NOMO-1 treated with dmso at 0.1 percent for 144 hours (cell line): ENCODE results near the gene EXOC2.

Source experiments
- DNase-seq: peaks from one replicate; lab custom pipeline; 2025; ENCODE audit not compliant: unreplicated experiment; lab: John Stamatoyannopoulos, UW

The EXOC2 gene

DNA sequence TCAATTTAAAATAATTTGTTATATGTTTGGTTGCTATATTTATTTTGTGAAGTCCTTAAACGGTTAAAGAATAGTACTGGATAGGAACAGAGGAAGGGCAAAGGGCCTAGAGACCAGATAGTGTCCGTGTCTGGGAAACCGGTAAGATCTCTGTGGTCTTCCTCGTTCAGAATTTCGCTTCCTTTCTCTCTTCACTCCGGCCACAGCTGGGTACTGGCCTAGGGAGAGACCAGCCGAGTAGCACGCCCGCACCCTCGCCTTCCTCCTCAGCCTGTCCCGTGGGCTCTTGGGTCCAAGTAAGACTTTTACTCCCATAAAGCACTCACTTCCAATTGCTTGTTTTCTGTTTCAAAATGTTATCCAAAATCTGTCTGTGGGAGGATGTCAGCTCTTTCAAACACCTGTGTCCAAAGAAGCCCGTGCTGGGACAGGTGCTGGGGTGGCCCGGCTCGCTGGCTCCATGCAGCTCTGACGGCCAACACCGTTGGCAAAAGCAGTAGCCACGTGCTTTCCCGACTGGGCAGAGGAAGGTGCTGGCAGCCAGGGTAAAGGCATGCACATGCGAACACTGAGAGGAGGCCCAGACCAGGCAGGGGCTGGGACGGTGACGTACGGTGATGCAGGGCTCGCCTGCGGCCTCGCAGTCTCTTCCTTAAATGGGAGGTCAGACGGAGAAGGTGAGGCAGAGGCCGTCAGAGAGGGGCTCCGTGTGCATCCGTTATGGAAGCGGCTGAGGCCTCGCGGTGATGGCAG lies 189.2 kb downstream of the EXOC2 start:
- DNase-seq = no peak

DNA sequence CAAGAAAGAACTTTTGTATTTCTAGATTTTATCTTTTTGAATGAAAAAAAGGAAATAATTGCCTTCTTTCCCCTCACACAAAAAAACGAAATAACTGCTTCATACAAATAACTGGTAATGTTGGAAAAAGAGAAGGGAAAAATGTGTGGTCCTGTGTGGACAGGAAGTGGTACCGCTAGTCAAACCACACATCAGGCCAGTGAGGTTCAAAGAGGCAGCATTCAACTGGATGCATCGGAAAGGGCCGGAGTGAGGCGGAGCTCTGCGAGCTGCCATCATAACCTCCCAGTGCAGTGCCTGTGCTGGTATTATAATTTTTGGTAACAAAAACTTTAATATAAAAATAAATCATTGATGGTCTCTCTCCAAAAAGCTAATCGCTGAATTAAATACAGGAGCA lies 190.2 kb downstream of the EXOC2 start:
- no peak for DNase-seq

DNA sequence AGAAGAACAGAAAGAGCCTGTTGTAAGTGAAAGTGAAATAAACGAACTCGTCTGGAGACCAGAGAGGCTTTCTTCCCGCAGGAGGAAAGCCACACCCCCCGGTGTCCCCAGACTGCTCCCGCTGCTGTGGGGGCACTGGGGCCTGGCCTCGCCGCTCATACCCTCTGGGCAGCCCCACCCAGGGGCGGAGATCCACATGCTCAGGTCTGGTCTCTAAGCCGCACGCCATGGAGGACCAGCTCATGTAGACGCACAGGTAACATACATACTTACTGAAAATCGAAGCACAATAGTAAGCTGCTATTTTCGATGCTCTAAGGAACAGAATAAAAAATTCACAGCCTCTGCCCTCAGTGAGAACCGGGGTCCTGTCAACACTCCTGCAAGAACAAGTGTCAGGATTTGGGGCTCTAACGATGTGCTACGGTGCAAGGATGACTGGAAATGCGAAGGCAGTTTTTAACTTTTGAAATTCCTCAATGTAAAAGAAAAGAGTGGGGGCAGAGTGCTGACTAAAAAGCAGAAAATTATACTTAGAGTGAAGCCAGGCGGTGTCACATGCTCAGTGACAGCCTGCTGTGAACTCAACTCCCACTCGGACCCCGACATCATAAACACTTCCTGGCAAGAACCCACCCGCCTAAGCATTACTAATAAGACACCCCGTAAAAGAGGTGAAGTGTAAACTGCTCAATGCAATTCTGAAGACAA lies 190.9 kb downstream of the EXOC2 start:
- DNase-seq = peak; percentile 23

DNA sequence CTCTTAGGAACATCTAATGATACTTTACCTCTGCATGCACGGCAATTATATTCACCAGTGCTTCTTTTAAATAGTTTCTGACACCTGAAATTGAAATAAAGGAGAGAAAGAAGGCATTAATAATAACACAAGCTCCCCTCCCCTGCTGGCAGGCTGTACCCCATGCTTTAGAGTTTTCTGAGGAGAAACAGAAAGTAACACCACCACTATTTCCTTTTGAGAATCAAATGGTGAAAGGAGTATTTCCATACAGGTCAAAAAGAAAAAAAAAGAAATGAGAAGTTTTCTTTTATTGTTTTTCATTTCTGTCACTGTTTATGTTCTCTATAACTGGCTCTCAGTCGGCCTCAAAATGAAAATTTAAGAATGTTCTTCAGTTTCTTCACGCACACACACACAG lies 193.3 kb downstream of the EXOC2 start:
- DNase-seq = no peak

DNA sequence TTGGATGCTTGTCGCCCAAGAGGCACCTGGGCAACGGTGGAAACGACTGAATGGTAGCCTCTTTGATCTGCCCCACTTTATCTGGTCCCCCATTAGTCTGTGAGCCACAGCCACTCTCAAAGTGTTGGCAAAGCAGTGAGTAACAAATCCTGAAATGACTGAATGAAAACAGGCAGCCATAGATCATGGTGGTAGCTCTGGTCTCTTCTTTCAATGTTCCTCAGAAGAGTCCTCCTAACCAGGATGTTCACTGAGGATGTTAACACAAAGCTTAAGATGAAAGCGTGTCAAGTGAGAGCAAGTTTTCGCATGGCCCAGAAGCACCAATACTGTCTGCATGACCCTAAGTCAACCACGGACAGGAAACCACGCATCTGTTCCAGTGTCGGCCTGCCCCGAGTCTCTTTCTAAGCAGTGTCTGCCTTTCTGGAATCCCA lies 194.1 kb downstream of the EXOC2 start:
- DNase-seq = no peak

DNA sequence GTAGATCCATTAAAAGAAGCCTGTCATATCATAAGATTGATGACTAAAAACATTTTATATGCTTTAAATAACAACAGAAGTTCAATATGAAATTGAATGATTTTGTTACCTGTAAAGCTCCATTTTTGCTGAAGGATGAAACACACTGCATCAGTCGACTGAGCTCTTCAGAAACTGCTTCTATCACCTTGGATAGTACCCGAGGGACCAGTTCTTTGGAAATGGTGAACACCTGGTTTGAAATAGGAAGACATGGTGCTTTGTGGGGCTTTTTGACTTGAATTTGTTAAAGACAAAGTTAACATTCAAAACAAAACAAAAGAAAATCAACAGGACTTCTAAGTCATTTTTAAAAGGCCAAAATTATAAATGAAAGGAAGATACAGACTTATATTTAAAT lies 195.7 kb downstream of the EXOC2 start:
- DNase-seq = no peak

DNA sequence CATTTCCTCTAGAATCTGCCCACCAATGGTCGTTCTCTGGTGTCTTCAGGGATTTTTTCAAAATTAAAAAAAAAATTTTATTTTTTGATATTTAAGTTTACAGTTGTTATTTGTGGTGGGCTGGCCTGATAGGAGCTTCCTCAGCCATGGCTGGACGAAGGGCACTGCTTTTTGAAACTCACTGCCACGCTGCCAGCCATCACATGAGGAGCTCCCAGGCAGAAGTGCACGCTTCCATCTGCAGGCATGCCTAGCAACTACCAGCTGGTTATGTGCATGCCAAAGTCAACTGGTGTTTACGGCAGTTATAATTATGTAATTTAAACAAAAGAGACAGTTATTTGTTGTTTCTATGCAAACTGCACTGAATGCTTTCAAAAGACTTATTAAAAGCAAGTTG lies 196.3 kb downstream of the EXOC2 start:
- no peak for DNase-seq

DNA sequence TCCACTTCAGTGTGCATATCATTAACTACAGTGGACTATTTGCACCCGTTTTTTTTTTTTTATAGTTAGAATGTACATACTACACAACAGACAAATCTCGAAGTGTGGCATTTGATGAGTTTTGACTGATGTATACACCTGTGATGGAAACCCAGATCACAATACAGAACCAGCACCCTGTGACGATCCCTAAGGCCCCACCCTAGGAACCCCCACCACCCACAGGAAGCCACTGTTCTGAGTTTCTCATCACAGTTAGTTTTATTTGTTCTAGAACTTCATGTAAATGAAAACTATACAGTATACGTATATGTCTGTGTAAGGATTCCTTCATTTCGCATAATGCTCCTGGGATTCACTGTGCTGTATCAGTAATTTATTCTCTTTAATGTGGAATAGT lies 198.5 kb downstream of the EXOC2 start:
- no peak for DNase-seq

DNA sequence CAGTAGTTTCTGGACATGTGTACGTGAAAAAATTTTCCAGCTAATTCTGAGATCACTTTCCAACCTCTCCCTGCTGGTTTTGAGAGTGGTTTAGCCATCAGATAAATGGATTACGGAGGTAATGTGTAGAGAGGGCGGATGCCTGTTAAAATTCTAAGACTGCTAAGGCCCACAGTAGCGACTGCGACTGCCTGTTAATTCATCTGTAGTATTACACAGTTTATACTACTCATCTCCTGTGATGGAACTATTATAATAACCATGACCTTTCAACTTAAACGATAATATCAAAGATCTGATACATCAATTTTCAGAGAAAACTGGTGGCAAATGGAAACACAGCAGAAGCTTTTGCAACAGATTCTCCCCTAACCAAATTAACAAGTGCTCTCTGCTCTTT lies 199.1 kb downstream of the EXOC2 start:
- no peak for DNase-seq

DNA sequence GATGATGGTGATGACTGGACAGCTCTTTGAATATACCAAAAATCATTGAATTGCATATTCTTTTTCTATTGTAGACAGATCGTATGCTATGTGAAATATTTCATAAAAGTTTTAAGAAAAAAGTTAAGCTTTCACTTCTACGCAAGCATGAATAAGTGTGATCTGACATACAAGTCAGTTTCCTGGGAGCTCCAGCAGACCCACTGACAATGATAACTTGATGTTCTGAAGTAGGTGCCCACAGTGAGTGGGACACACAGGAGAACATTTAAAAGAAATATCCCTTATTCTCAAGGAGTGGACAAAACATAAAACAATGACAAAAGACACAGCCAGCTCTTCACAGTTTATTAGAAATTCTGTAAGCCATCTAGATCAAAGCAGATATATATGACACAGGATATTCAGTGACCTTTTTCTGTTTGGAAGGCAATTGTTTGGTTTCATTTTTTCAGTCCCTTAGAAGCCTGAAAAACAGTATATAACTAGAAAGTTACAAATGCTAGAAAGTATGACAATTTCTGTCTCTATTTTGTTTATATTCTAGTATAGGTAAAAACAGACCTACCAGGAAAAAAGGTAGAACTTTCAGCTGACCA lies 200.0 kb downstream of the EXOC2 start:
- no peak for DNase-seq

DNA sequence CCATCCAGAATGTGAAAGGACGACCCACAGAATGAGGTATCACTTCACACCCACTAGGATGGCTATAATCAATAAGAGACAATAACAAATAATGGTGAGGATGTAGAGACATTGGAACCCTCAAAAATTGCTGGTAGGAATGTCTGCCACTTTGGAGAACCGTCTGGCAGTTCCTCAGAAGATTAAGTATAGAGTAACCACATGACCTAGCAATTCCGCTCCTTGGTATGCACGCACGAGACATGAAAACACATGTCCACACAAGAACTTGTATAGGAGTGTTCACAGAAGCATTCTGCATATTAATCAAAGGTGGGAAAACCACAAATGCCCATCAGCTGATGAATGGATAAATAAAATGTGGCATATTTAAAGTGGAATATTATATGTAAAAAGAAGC lies 200.8 kb downstream of the EXOC2 start:
- no peak for DNase-seq

DNA sequence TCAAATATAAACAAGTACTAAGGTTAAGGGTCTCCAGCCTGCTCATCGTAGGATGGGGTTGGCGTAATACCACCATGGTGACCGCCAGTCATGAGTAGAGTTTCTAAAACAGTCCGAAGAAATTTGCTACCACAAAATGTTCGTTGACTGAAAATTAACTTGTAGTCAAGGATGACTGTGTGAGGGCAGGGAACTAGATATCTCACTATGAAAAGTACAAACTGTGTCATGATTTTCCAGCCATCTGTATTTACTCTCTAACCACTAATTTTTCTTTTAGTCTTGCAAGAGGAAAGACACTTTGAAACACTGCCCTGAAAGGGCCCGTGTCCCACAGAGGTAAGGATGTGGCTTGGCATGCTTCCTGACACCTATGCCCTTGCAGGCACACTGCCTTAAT lies 201.7 kb downstream of the EXOC2 start:
- no peak for DNase-seq

DNA sequence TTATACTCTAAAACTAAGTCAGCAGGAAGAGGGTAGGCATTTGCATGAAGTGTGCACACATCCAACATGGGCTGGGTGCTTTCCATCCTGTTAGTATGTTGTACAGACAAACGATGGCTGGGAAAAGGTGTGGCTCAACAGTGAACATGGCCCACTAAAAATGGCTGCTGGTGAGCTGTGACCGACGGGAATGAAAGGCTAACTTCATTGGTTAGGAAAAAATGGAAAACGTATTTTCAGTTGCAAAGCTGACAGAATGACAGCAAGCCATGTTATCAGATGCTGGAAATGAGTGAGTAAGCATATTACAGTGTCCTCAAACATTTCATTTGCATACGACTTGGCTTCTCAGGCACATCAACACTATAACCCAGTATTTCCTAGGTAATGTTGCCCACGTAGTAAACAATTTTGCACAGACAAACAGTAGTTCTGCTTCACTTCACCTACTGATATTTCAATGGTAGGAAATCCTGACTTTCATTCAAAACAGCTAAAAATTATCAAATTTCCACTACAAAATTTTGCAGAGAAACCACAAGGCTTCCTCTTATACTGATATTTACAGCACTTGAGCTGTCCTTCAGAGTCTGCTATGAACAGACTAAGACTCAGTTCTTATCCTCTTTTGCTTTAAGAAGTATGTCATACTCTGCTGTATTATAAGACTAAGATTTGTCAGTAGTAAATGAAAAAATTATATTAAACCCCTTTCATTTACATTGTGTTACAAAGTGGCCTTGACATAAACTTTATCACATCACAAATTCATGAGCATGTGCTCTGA lies 202.5 kb downstream of the EXOC2 start:
- DNase-seq = no peak

DNA sequence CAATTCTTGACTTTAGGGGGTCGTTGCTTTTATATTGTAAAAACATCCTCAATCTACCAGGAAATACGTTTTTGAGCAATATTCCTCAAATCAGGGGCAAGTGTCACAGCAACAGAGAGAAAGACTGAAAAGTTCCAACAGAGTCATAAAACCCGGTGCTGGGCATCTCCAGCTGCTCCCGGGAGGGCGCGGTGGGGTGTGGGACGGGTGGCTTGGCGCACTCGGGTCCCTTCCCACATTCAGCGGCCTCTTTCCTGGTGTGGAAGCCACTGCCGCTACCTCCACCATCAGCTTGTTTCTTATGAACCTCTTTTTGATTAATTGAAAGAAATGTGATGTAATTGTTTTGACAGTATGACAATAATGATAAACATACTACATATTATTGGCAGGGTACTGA lies 203.2 kb downstream of the EXOC2 start:
- DNase-seq = no peak

DNA sequence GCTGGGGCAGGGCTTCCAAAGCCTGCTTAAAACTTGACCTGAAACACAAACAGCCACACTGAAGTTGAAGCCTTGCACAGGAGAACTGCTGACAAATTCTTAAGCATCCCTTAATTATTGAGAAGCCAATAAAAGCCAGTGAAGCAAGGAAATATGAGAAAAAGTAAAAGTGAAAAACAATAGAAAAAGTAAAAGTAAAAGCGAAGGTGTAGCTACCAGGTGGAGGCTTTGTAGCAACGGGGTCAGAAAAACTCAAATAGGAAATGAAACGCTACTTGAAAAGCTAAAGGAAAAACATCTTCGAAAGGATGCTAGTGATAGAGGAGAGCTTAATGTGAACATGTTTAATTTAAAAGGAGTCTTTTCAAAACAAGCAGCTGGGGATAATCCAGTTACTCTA lies 203.9 kb downstream of the EXOC2 start:
- no peak for DNase-seq

DNA sequence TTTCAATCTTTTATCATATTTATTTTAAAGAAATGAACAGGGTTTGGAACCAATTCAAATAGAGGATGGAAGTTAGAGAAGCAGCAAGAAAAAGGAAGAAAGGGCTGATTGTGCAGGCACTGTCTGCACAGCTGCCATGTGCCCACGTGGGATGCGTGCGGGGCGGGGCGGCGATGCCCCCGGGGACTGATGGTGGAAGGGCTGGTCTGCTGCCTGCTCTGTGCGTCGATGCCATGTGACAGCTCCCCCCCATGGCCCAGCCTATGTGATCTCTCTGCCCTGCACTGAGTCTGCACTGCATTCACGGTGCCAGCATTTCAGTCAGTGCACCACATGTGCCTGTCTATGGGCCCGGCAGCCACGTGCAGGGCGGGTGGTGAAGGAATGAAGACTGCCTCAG lies 205.0 kb downstream of the EXOC2 start:
- DNase-seq = no peak

DNA sequence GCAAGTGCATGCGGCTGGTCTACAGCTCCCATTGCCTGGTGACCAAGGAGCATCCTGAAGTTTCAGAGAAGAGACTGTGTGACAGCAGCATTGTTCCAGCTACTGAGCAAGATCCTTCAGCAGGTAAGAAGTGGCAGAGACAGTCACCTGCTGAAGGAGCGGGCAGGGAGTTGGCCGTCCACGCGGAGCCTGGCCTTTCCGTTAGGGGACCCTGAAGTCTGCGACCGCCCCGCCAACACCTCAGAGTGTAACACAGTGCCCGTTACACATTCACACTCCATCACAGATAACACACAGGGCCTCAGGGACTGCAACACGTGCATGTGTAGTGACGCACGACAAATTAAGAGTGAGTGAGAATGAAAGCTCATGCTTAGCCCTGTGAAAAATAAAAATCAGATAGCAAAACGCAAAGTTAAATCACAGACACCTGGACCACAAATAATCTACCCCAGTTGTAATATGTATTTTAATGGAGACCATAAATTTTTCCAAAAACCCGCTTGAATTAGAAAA lies 207.2 kb downstream of the EXOC2 start:
- no peak for DNase-seq

DNA sequence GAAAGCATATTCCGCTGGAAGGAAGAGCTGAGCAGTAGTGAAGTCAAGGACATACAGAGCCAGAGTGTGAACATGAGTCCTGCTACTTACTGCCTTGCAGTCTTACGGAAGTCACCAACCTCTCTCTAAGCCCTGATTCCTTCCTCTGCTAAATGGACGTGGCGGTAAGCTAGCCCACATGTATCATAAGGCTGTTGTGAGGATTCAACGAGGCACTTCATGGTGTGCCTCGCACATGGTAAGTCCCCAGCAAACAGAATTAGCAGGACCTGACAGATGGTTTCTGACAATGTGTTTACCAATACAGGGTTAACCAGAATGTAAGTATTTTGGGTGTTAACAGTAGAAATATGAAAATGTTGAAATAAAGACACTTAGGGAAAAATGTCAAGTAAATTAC lies 208.2 kb downstream of the EXOC2 start:
- DNase-seq = no peak

DNA sequence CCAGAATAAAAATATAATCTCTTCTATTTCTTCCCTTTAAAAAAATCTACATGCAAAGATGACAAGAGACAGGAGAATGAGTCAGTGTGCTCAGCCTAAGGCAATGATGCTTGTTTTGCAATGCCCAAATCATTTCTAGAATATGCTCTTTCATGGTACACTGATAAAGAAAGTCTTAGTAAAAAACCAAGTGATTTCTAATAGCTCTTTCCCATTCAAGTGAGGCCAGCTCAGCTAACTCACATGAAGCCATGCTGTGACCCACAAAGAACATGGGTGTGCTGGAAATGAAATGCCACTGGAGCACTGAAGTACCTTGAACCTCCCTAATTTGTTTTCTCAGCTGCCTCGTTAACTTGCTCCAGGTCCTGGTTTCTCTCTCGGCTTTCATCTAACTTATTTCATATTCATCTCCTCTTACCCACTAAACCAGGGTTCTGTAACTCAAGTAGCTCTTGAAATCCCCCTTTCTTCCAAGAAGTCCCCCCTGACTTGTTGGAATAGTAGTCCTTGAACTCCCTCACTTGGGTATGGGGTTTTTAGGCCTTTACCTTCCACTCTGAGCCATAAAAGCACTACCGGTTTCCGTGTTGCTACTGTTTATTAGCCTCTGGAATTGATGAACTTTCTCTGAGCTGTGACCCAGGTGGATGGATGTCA lies 208.7 kb downstream of the EXOC2 start:
- DNase-seq = no peak

DNA sequence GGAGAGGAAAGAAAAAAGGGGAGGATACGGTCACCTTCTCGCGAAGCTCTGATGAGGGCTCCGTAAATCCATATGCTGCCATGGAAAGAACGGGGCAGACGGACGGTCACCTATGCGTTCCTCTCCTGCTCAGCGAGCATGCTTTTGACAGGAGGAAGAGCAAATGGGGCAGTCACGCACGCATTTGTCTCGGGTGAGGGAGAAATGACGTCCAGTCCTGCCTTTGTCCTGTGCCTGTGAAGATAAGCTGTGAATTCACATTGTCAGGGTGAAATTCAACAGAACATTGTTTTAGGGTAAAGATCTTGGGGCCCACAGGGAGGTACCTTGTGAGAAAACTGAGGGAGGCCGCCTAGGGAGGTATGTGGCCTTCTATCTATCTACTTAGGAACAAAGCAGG lies 217.6 kb downstream of the EXOC2 start:
- DNase-seq = no peak
